ENCODE measurements around the gene CLSTN3.

Gene CLSTN3

DNA sequence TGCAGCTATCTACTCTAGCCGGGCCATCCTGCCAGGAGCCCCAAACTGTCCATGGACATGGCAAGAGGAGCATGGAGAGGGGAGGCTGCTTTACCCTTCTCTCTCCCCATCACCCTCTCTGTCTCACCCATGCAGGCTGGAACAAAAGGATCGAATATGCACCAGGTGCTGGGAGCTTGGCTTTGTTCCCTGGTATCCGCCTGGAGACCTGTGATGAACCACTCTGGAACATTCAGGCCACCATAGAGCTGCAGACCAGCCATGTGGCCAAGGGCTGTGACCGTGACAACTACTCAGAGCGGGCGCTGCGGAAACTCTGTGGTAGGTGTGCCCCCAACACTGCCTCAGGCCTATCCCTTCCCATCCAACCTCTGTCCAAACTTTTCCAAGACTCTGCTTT is 5.9 kb downstream of the CLSTN3 start:
- TF ChIP-seq, protein P1, sequence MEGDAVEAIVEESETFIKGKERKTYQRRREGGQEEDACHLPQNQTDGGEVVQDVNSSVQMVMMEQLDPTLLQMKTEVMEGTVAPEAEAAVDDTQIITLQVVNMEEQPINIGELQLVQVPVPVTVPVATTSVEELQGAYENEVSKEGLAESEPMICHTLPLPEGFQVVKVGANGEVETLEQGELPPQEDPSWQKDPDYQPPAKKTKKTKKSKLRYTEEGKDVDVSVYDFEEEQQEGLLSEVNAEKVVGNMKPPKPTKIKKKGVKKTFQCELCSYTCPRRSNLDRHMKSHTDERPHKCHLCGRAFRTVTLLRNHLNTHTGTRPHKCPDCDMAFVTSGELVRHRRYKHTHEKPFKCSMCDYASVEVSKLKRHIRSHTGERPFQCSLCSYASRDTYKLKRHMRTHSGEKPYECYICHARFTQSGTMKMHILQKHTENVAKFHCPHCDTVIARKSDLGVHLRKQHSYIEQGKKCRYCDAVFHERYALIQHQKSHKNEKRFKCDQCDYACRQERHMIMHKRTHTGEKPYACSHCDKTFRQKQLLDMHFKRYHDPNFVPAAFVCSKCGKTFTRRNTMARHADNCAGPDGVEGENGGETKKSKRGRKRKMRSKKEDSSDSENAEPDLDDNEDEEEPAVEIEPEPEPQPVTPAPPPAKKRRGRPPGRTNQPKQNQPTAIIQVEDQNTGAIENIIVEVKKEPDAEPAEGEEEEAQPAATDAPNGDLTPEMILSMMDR (IDR thresholded peaks at IDR 0.05; ENCODE audit: low read depth, low read length) = no peak
- DNase-seq (ENCODE audit: extremely low read depth, low read depth) = no peak

DNA sequence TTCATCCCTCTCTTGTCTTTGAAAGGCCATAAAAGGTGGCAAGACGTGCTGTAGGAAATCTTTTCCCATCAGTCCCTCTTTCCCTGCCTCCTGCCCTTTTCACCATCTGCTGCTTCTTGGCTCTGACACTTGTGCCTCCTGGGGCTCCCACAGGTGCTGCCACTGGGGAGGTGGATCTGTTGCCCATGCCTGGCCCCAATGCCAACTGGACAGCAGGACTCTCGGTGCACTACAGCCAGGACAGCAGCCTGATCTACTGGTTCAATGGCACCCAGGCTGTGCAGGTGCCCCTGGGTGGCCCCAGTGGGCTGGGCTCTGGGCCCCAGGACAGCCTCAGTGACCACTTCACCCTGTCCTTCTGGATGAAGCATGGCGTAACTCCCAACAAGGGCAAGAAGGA is 6.5 kb downstream of the CLSTN3 start:
- TF ChIP-seq, protein P1 (IDR thresholded peaks at IDR 0.05; ENCODE audit: low read depth, low read length) = no peak
- no peak for DNase-seq (ENCODE audit: extremely low read depth, low read depth)

DNA sequence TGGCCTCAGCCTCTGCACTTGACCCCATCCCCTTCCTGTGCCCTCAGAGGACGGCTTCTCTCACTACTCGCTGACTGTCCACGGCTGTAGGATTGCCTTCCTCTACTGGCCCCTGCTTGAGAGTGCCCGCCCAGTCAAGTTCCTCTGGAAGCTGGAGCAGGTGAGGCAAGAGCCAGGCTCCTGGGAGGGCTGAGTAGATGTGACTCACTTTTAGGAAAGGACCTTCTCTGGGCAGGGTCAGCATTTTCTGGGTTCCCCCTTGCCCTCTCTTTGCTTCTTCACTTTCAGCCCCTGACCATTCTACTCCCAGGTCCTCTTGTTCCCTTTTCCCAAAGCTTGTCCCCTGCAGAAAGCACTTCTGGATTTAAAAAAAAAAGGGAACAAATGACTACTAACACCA is 7.7 kb downstream of the CLSTN3 start:
- no peak for DNase-seq (ENCODE audit: extremely low read depth, low read depth)

DNA sequence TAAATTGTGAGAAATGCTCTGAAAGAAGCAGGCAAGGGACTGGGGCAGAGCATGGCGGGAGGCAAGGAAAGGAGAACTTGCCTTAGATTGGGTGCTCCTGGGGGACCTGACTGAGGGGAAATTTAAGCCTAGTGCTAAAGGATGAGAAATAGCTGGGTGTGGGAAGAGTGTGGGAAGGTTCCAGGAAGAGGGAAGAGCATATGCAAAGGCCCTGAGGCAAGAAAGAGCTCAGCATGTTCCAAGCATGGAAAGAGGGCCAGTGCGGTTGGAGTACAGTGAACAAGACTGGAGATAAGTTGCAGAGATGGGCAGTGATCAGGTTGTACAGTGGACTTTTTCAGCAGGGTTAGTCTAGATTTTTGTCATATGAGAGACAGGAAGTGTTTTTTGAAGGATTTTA is 9.0 kb downstream of the CLSTN3 start:
- no peak for DNase-seq (ENCODE audit: extremely low read depth, low read depth)
- TF ChIP-seq, protein P1 (IDR thresholded peaks at IDR 0.05; ENCODE audit: low read depth, low read length) = no peak

More for the DNA sequence above, 7.7 kb downstream of the CLSTN3 start:
- TF ChIP-seq, protein P1 (IDR thresholded peaks at IDR 0.05; ENCODE audit: low read depth, low read length) = no peak

DNA sequence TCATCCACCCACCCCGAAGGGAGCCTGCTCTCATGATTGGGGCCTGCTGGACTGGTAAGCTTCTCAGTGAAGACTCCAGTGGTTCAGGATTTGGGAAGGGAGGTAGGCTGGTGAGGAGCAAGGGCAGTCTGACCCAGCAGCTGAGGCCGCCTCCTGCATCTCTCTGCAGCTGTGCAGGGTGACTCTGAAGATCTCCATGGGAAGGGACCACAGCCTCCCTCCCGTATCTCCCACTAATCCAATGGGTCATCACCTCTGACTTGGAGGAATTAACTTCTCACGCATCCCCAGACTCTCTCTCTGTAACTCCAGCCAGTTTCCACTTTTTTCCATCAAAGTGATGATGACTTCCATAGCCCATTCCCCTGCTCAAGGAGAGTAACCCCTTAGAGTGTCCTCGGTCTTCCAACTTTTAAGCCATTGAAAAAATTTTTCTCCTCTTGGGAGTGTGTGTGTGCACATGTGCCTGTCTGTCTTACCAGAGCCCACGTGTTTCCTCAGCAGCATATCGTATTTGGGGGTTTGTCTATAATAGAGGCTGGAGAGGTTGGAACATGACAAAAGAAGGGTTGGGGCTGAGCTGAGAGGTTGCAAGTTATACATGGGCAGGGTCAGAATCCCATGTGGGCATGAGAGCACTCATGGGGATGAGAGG is 11.3 kb downstream of the CLSTN3 start:
- TF ChIP-seq, protein P1 (IDR thresholded peaks at IDR 0.05; ENCODE audit: low read depth, low read length) = no peak
- DNase-seq (ENCODE audit: extremely low read depth, low read depth) = no peak

DNA sequence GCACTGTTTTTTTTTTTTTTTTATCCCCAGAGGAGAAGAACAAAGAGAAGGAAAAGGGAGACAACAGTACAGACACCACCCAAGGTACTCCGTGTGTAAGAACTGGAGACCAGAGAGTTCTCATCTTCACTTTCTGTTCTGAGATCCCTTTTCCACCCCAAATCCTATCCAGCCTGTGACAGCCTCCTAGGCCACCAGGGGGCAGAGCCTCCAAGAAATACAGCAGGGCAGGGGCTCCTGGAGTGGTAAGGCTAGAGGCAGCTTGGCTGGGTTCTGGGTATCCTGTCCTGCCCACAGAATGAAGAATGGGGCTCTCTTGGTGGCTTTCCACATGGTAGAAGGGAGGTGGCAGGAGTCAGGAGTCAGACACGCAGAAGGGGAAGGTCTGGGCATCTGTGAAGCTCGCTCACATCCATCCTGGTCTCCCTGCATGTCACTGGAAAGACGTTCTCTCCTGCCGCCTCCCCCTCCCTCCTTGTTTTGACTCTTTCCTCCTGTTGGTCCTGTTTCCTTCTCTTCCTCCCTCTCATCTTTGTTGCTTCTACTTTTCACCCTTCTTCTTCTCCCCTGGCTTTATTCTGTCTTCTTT is 12.0 kb downstream of the CLSTN3 start:
- DNase-seq (ENCODE audit: extremely low read depth, low read depth) = no peak
- TF ChIP-seq, protein P1 (IDR thresholded peaks at IDR 0.05; ENCODE audit: low read depth, low read length) = peak; percentile 82

DNA sequence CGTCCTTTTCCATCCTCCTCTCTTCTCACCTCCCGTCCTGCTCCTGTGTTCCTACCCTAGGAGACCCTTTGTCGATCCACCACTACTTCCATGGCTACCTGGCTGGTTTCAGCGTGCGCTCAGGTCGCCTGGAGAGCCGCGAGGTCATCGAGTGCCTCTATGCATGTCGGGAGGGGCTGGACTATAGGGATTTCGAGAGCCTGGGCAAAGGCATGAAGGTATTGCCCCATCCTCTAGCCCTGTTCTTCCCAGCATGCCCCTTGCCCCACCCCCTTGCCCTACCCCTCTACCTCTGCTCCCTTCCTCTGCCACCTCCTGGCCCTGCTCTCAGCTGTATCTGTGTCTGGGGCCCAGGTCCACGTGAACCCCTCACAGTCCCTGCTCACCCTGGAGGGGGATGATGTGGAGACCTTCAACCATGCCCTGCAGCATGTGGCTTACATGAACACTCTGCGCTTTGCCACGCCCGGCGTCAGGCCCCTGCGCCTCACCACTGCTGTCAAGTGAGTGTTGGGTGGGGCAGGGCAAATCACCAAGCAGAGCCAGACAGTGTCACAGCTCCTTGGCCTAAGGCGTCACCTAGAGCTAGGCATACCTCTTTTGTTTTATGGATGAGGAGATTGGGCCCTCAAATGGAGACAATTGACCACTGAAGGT is 12.8 kb downstream of the CLSTN3 start:
- TF ChIP-seq, protein P1 (IDR thresholded peaks at IDR 0.05; ENCODE audit: low read depth, low read length) = no peak
- no peak for DNase-seq (ENCODE audit: extremely low read depth, low read depth)

Data from AG09319 (cell line).